ENCODE results near the gene INHBA. TPM values are rescaled to one million over a fixed set of nuclear protein-coding genes. Genes with fewer than 3 reads are reported as not detected.

The INHBA gene
- 2.4 TPM for polyA plus RNA-seq (ENCODE audit: insufficient read length)

DNA sequence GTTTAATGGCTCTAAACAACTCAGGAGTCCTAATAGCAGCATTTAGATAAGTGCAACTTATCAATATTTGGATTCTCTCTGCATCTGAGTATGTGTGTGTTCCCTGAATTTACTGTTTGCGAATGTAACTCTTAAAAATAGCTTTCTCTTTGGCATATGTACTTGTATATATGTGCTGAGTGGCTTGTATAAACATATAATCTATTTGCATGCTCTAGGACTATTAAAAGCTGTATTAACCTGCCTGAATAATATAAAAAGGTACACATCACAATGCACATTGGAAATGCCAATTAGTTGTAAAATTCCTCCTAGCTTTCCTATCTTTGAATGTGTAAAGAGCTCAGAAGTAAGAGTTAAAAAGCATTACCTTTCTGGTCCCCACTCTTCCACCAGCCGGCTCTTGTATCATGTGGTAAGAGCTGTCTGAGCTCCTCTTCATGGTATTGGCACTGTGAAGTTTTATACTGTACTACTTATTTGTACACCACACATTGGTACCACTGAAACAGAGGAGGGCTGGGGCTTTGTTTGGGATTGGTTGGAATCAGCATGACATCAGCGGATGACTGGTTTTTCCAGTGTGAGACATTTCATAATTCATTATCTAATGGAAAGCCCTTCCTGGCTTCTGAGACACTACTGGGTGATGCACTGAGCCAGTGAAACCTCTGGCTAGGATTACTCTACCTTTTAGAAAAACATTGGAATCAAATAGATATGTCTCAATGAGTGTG lies at the start of gene INHBA:
INHBA (minus strand) TSS at position 456 of the 737 bp plus-strand sequence. CDS start 2,716 bp downstream, outside the sequence.
- peak; percentile 53 for DNase-seq

DNA sequence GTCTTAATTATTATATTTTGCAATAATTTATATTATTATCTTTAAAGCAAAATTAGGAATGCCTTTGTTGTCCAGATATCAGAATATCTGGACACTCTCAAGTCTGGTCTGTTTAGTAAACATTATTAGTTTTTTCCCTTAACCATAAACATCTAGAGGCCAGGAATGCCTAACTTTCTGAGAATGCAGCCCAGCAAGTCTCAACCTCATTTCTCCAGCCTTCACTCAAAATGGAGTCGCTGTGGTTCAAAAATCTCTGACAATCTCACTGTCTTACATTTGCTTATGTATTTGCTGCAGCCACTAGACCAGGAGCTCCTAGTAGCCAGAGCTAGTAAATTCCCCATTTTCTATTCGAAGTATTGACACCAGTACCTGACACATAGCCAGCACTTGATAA lies 49.7 kb upstream of the INHBA start:
- no peak for DNase-seq

DNA sequence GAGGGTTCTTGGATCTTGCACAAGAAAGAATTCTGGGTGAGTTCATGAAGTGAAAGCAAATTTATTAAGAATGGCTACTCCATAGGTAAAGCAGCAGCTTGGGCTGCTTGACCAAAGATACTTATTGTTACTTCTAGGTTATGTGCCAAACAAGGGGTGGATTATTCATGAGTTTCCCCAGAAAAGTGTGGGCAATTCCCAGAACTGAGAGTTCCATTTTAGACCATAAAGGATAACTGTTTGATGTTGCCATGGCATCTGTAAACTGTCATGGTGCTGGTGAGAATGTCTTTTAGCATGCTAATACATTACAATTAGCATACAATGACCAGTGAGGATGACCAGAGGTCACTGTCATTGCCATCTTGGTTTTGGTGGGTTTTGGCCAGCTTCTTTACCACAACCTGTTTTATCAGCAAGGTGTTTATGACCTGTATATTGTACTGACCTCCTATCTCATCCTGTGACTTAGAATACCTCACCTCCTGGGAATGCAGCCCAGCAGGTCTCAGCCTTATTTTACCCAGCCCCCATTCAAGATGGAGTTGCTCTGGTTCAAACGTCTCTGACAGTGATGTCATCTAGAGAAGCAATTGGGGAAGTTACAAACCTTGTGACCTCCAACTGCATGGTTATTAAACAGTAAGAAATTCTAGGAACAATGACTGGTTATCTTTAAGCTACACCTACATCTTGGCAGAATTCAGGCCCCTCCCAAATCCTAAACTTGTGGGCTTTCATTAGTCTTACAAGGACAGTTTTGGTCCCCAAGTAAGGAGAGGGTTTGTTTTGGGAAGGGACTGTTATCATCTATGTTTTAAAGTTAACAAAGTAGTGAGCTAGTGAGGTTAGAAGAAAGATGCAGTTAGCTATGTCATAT lies 48.0 kb upstream of the INHBA start:
- no peak for DNase-seq

DNA sequence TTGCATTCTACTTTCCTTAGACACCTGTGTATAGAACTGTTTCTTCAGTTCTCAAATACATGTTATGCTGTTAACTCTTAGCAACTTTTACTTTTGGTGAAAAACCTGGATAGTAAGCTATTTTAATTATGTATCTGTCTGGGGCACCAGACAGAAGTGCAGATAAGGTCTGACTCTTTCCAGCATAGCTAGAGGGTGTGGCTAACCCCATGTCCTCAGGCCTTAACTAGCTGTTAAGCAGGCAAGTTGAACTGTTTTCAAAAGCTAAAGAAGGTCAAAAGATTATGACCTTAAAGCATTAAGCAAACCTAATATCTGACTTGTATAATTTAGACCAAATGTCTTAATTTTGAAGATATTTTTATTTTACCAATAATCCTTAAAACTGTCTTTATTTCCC lies 45.1 kb upstream of the INHBA start:
- DNase-seq: no peak

DNA sequence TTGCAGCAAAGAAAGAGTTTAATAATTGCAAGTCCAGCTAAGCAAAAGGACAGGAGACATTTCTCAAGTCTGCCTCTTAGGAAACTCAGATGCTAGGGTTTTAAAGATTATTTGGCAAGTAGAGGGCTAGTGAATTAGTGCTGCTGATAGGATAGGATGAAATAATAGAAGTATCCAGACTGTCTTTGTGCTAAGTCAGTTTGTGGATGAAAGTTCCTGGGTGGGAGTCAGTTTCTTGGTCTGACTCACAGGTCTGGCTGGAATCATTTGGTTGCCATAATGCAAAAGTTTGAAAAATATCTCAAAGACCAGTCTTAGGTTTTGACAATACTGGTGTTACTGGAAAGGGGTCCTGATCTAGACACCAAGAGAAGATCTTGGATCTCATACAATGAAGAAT lies 42.6 kb upstream of the INHBA start:
- no peak for DNase-seq

DNA sequence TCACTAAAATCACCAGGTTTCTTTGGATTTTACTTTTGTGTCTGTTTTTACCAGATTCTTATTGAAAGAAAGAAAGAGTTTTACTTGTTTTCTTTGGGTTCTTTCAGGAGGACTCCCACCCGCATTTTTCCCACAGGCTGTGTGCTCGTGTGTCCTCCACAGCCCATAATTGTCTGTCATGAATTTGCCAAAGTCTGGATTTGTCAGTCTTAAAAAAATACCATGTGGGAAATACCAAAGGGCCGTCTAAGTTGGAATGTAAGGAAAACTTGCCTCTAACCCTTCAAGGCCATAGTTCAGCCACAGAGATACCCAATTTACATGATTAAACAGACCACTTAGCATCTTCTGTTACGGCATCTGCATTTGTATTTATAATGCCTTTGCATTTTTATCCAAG lies 41.3 kb upstream of the INHBA start:
- no peak for DNase-seq

DNA sequence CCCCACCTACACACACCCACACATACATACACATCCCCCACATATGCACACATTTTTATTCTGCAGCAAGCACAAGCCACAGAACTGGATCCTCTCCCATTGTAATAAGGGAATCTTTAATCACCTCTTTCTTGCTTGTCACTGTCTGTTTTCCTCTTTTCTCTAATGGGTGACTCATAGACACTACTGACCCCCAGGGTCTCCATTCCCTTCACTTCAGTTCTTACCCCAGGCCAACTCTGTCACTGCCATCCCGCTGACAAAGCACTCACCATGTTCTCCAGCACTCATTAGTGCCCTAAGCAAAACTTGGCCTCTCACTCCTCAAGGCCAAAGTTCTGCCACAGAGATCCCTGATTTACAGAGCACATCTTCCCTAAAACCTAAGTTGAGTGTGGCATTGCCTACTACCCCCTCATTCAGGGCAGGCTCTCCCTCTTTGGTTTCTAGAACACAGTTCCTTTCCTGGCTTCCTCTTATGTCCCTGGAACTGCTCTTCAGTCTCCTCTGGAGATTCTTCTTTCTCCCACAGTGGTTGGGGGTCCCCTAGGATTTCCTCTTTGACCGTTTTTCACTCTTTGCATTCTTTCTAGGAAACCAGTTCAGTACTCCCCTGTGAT lies 39.6 kb upstream of the INHBA start:
- DNase-seq: no peak

DNA sequence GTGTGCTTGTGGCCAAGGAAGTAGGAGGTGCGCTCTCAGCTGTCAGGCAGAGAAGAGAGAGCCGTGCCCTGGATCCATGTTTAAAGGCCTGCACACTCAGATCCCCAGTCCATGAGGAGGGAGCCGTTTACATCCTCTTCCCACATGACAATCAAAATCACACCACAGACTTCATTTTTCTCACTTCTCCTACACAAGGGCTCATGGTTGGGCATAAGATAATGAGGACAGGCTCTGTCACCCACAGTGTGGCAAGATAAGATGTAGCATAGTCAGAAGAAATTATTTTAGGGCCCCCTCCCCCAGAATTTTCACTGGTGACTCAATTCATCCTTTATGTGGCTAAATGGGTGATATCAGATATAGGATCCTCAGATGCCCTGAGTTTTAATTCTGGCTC lies 35.9 kb upstream of the INHBA start:
- no peak for DNase-seq

DNA sequence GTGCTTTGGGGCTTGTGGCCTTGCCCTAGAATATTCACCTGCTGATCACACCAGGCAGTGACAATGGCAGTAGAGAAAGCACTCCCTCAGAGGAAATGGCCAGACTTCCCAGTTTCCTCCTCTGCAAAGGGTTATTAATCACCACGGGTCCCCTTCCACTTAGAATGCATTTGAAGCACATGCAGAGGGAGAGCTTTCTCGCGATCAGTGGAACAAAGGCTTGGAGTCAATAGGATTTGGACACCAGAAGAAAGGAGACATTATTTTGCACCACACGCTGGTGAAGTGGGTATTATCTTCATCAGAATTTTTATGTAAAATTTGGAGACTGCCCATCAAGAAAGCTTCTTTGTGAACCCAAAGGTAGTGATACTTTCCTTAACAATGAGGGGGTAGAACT lies 35.4 kb upstream of the INHBA start:
- DNase-seq: no peak

DNA sequence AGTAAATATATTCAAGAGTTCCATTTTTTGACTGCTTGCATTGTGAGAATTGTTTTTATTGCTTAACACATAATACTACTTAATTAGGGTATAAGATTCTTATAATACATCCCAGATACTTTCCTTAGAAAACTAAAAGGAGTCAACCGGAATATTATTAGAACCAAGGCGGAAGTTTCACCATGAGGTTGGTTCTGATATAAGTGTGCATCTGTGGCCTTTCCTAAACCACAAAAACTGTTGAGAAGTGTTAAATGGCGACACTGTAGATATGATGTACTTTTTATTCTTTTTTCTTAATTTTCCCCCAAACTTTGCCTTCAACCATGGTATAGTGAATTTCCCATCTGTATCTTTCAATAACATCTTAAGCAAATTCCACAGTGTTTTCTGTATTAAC lies 32.3 kb upstream of the INHBA start:
- DNase-seq: no peak

DNA sequence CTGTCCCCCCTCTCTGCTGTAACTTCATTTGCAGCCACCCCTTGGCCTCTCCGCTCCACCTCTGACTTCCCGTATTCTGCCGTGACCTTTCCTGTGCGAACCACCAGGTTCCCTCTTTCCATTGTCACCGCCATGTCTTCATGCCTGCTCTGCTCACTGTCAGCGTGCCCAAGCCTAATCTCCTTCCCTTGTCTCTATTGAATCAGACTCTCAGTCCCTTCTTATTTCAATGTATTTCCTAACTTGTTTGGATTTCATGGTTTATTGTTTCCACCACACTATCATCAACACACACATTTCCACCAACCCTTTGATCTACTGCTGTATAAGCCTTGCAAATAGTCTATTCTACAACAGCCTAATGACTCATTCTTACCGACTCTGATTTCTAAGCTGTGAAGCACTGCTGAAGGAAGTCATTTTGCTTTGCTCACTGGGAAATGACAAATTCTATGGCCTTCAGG lies 30.0 kb upstream of the INHBA start:
- DNase-seq: no peak

DNA sequence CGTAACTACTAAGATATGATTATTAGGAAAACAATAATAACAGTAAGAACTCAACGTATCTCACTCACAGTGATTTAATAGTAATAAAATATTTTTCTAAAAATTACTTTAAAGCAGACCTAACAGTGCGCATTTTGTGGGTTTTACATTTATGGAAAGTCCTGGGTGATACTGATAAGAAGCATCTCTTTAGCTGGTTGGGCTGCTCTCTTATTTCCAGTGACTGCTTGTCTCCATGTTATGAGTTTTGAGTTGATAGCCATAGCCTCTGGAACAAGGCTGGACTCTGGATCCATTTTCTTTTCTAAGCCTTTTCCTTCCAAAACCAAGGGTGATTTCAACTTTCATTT lies 29.5 kb upstream of the INHBA start:
- no peak for DNase-seq

DNA sequence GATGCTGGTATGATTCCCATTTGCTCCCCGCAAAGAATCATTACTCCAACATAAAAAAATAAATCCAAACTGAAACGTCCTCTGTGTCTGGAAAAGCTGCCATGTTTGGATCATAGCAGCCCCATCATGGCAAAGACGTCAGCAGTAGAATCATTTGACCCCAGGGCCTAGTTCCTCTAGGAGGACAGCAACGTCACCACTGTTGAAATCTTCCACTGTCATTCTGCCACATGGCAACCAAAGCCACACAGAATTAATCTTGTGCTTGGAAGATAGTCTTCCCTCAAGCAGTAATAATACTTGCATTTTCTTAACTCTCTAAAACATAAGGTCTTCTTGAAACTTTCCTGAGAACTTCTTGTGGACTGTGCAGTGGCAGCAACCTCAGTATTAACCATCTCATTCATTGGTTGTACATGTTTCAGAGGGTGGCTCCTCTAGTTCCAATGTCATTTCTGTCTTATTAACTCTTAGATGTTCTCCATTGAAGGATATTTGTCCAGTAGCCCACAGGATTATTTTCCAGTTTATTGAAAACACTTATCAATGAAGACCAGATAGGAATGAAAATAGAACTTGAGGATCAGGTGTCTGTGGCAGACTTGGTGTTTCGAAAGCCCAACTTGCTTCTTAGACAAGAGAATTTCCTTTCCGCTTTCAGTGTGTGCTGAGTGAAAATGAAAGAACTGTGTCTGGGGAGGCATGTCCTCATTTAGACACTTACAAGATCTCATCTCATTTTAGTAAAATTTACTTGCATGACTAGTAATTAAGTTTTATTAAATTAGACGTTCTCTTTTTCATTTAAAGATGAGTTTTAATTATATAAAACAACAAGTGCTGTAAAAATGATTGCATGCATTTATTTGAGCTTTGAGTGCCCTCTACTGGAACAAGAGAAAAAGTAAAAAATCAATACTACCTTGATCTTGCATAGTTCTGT lies 28.9 kb upstream of the INHBA start:
- DNase-seq: no peak

DNA sequence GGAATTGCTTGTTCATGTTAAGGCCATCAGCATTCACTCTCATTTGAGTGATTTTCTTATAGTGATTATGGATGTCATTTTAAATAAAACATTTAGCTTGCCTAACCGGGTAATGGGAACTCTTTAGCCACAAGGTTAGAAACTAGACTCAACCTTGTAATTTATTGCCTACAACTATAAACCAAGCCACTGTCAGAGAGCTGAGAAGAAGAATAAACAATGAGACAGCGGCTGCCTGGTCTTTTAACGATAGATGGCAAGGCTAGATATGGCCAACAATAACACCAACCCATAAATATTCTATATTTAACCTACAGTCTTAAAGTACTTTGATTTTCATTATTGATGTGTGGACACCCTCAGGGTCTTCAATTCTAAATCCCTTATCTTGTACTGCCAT lies 27.8 kb upstream of the INHBA start:
- DNase-seq: no peak

DNA sequence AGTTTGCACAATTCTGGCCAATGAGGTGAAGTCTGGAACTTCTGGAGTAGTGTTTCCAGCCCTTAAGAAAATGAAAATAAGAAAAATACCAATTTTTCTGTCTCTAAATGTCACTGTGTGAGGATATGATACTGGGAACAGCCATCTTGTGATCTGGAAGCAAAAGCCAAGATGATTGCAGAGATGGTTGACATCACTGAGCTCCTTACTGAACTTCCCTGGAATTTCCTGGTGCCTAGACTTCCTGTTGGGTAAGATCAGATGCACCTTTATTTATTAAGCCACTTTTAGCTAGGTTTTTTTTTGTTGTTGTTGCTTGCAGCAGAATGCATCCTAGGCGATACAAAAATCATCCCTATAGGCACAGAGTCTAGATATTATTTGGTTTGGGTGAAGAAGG lies 27.3 kb upstream of the INHBA start:
- no peak for DNase-seq

DNA sequence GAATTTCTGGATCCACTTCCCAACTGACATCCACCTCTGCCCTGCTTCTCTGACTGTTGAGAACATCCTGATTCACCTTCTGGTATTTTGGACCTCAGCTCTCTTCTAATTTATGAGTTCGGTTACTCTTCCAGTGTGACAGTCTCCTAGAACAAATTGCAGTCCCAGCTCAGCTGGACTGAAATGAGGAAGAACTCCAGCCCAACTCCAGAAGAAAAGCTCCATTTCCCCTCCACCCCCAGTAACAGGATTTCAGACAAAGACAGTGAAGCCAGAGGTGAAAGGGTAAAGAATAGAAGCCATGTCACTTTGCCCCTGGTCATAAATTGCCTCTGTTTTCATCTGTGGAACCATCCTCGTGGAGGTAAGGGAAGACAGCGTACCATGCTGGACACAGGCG lies 26.2 kb upstream of the INHBA start:
- no peak for DNase-seq

DNA sequence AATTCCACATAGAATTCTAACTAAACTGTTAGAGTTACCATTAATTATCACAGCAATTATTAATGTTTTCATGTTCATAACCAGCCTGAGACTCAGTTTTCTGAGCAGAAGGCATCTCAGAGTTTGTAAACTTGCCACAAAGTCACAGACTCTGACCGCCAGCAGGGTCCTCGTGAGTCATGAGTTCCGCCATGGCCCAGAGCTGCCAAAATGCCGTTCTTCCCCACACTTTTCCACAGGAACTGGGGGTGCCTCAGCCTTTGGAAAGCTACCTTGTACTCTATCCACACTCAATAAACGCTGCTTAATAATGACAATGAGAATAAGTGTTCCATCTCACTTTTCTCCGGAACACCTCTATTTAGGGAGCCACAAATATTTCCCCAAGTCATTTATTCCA lies 22.1 kb upstream of the INHBA start:
- DNase-seq: no peak

DNA sequence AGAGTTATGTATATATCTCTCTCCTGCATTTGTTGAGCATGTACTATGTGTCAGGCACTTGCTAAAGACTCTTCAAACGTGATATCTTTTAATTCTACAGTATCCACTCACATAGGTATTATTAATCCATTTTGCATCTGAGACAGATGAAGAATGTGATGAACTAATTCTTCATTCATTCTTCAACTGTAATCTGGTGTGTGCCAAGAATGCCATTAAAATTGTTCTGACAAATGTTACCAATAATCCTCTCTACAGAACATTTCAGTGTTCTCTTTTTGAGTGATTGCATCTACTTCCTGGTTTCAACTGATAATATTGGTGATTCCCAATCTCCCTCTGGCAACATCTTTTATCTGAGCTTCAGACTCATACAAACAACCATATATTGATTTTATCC lies 18.0 kb upstream of the INHBA start:
- no peak for DNase-seq

DNA sequence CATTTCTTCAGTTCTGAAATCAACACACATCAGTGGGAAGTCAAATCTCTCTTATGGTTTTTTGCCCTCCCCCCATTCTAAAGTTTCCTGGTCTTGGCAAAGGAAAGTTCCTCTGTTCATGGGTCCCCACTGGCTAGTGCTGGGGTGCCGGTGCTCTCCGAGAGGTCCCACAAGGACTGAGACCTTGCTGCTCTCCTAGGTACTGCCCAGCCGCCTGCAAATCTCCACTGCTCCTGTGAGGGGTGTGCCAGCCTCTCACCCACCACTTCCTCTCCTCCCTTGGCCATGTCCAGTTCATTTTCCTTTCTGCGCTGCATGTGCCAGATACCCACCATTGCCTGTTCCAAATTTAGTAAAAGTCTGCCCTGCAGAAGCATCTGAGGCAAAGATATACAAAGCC lies 17.2 kb upstream of the INHBA start:
- DNase-seq: no peak

DNA sequence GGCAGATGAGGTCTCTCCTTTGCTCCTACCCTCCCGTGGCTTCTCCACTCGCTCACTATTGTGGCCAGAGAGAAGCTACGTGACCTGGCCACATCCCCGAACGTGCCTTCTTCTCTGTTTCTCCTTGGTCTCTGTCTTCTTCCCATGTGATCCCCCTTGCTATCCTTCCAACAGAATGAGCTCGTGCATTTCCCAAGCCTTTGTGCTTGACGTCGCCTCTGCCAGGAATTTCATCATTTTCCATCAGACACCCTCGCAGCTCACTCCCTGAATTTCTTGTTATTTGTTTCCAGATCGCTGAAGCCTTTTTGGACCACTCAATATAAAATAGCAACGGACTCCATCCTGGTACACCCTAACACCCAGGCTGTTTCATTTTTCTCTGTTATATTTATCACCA lies 13.8 kb upstream of the INHBA start:
- DNase-seq: no peak

DNA sequence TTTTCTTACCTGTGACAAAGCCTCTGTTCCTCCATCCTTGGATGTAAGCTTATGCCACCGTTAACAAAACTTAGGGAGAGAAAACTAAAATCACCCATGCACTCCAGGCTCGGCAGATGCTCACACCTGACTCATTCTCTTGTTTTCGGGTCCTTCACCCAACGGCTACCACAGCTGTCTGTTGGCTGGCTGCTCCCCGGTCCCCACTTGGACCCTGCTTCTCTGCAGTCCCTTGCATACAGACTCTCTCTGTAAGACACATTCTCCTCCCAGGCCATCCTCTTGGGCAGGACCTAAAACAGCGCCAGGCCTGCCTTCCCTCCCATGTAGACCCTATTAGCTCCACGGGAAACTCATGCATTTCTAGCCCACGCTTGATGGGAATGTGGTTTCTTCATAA lies 12.1 kb upstream of the INHBA start:
- DNase-seq: no peak

DNA sequence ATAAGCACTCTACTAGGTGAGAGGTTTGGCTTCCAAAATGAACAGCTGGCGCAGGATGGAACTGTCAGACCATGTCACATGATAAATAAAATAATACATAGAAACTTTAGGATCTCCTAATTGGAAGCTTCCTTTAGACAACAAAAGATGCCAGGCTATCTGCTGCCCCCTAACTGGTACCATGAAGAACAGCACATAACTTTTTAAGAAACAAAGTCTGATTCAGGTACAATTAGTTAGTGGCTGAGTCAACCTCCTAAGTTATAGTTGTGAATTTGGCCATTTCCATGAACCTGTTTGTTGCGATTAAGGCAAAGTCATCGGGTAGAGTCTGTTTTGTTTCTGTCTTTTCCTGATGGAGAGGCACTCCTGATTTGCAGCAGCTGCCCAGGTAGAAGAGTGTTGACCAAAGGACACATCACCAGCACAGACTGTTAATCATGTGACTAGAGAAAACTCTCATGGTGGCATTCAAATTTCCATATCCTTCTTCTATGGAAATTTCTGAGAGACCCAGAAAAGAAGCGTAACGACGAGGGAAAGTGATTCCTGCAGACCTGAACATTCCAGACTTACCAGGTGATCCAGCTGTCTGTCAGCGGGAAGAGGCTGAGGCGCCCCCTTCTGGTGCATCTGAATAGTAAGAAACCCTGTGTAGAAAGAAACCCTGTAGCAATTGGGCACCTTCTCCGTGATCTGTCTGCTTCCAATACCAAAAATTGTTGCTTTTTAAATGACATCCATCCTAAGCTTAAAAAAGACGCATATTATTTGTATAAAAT lies 8.6 kb upstream of the INHBA start:
- DNase-seq: no peak

All from hindlimb muscle (tissue), 1 donor.